Heart left ventricle (tissue), 13 donors: ENCODE results near the gene MACROD1.

Source experiments
- CTCF ChIP-seq, 12 donors: fragments of 200-600 bp; sonication (generic) in 4 of 12; IDR thresholded peaks; one replicate each; pipeline versions ENCODE4 v1.5.0 to v1.8.0; 2018 to 2022; ENCODE audit warnings: antibody characterized with exemption in 12 of 12, mild to moderate bottlenecking in 5 of 12
- POLR2A ChIP-seq, 2 donors: fragments of 450-650 bp; IDR thresholded peaks; one replicate each; pipeline ENCODE4 v1.6.1; 2017; ENCODE audit warnings: antibody characterized with exemption in 2 of 2, mild to moderate bottlenecking in 2 of 2, moderate library complexity in 2 of 2
- donor health status: ischemic (EF 13 %, LVEDD 7.1; RV severe dilation, severe dysfunction).
- donor health status: DM: no; HTN: yes; CAD: no.
- donor health status: DM: no; HTN: no; CAD: no.
- donor health status: ischemic (EF 25% LVEDD 6.9; RV normal size, moderate dysfunction).
- donor health status: ischemic (EF 25% LVEDD 5.7; RV mildly dilated, moderate dysfunction).
- donor health status: ischemic (EF 35%, LVEDD 5.7; RV mildly dilated, moderate dysfunction).
- donor health status: nonischemic (EF 11% LVEDD 7.7; RV severe dilation, severe dysfunction).
- donor health status: DM: yes; HTN: yes; CAD: no.
- donor health status: PGD.
- donor health status: ischemic (EF 29% LVEDD 5.4; RV normal size, mild dysfunction).
- donor health status: nonischemic (EF 23%, LVEDD 6.1; RV moderate dilation, normal function).

- TF ChIP-seq CTCF (IDR thresholded peaks at IDR 0.05) (no peak), POLR2A (IDR thresholded peaks at IDR 0.05) (no peak)
Observed at GRCh38 chr11:64003807-64004589, 161.9 kb downstream of the MACROD1 start.
